Psoas muscle (tissue), 8 donors: ENCODE data around the gene DENND2D. TPM values are rescaled to one million over a fixed set of nuclear protein-coding genes. Genes with fewer than 3 reads are reported as not detected.
A peak's percentile ranks its signal among the peaks of the same experiment; 100 is the strongest.

Experiments
- ATAC-seq, 4 donors: fragments of 200-7000 bp; cut with Tn5 transposase; one replicate each; pipeline ENCODE4 v1.9.1; 2020; ENCODE audit warnings: moderate library complexity in 3 of 4, mild to moderate bottlenecking in 2 of 4
- DNase-seq, 2 donors: peaks; one replicate each; pipeline ENCODE4 v3.0.0-alpha.2; 2020
- H3K27ac ChIP-seq: fragments of 200-600 bp; one replicate; pipeline ENCODE4 v1.8.0; 2022
- H3K27me3 ChIP-seq, 3 donors: fragments of 200-600 bp in 1 of 3; one replicate each; pipeline versions ENCODE4 v1.6.1 to v1.8.0; 2013 to 2022; ENCODE audit warnings: low read length in 2 of 3, mild to moderate bottlenecking in 2 of 3, moderate library complexity in 1 of 3; ENCODE audit not compliant: insufficient read depth in 3 of 3
- H3K36me3 ChIP-seq, 2 donors: fragments of 200-600 bp in 1 of 2; one replicate each; pipeline versions ENCODE4 v1.6.1 to v1.8.0; 2013 to 2022; ENCODE audit warnings: low read depth in 1 of 2, mild to moderate bottlenecking in 1 of 2, moderate library complexity in 1 of 2; ENCODE audit not compliant: insufficient read depth in 1 of 2
- H3K4me1 ChIP-seq: fragments of 200-600 bp; one replicate; pipeline ENCODE4 v1.8.0; 2022
- H3K4me3 ChIP-seq: fragments of 200-600 bp; one replicate; pipeline ENCODE4 v1.8.0; 2022; ENCODE audit warnings: mild to moderate bottlenecking
- H3K9me3 ChIP-seq: fragments of 200-600 bp; one replicate; pipeline ENCODE4 v1.8.0; 2022
- CTCF ChIP-seq: fragments of 200-600 bp; IDR thresholded peaks from one replicate; pipeline ENCODE4 v1.8.0; 2022; ENCODE audit warnings: antibody characterized with exemption
- WGBS, 3 donors: extraction: QIAGEN DNeasy Blood & Tissue Kit; methylation state at CpG; one replicate each; pipeline versions ENCODE4 v1.1.6 to v1.1.7; 2013; 5-methylcytosine and 5-hydroxymethylcytosine counted together
- intact Hi-C, 2 donors: fragments of 100-400 bp; cut with DNase I; formaldehyde crosslinking; loops; one replicate each; pipeline versions ENCODE4 v1.11.0 to v1.14.2; 2022
- polyA plus RNA-seq, 3 donors: library from polyadenylated mRNA; stranded (reverse); fragments of 200-250 nt; gene quantifications; one replicate each; pipeline ENCODE4 v1.2.3, GENCODE V29; 2013
- total RNA-seq, 4 donors: library from RNA; stranded (reverse); fragmentation: NEBNext Ultra II Directional in 2 of 4; extraction: Animal tissue kit (Norgen Biotek cat#: 25700) in 2 of 4; gene quantifications; one replicate each; pipeline versions ENCODE4 v1.2.1 to v1.2.4, GENCODE V29; 2021 to 2023
- donor health status: healthy with polysubstance abuse.
- donor health status: DM: no; HTN: no; CAD: no; lungs with moderate emphysema.
- donor health status: Bipolar disorder and iron deficiency.
- donor health status: healthy.
- donor health status: DM: yes; HTN: yes; CAD: no.
- donor health status: DM: no; HTN: no; CAD: no.
- donor health status: DM: no; HTN: no; CAD: no.
- donor health status: DM: yes; HTN: yes; CAD: no.

DENND2D gene
- total and polyA plus RNA-seq, 7 donors = 0.31 to 2.1 (median 1.2) TPM

DNA sequence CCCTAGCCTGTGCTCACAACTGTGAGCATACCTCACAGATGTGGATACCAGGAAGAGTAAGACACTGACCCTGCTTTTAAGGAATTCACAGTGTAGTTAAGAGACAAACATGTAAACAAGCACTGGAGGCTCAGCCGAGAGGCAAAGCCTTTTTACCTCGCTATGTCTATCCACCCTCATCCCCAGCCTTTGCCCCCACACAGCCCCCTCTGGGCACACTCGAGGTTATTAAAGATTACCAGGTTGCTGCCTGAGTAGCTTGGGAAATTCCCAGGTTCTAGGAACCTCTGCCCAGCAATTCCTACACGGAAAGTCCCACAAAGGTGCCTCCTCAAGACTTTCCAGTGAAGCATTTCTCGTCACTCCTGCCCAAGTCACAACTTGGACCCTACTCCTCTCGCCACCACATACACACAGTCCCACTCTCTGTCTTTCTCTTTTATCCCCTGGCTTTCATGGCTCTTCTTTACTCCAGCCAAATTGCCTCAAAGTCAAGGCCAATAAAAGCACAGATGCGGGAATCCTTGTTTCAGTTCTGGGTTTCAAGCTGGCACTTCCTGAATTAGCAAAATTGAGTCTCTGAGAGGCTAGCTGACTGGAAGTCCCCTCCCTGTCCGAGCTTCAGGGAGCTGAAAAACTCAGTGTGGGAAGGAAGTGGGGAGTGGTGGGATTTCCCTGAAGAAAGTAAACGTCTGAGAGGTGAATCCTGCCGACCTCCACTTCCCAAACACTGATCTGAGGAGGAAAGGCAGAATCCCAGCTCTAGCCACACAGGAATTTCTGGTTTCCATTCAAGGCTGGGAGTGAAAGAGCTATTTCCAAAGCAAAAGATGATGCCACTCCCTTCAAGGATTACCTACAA is 7.6 kb downstream of the DENND2D start:
- intact Hi-C loops = no loop called here
- no peak overlapping the region for H3K4me3 ChIP-seq
- WGBS, 3 donors = 39 to 47% (median 43%) methylated on average over 10 of the region's 10 CpGs
- no peaks in the 10 kb centered on the region for H3K9me3 ChIP-seq
- no peak for DNase-seq
- H3K36me3 ChIP-seq = peaks cover 2 to 12% of the 10 kb centered on the region in 2 donors
- TF ChIP-seq CTCF = no peak
- no peaks in the 10 kb centered on the region for H3K27me3 ChIP-seq
- no peaks in the 10 kb centered on the region for H3K4me1 ChIP-seq
- peak in 1 of 4 donors; percentile 26 for ATAC-seq
- H3K27ac ChIP-seq = no peak overlapping the region

DNA sequence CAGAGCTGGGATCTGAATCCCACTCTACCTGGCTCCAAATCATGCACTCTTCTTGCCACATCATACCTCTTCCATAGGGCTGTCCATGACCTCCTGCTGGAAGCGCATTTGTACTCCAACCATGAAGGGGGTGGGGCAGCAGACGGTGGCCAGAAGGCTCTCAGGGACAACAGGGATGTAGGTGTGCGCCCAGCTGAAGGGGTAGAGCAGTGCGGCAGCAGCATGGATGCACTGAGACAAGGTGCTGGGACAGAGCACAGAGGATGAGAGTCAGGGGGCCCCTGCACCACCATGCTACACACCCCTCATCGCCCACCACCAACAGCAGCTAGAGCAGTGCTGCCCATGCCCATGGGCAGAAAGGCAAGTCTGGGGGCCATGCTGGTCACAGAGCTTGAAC is 8.4 kb downstream of the DENND2D start:
- Histone ChIP-seq H3K36me3 (peaks cover 2 to 20% of the 10 kb centered on the region in 2 donors), H3K27me3 (no peaks in the 10 kb centered on the region), H3K4me3 (no peak overlapping the region), H3K9me3 (no peaks in the 10 kb centered on the region), H3K4me1 (no peaks in the 10 kb centered on the region), H3K27ac (no peak overlapping the region)
- TF ChIP-seq CTCF = no peak
- intact Hi-C loops = no loop called here
- 90 to 97% (median 92%) methylated on average over 5 of the region's 5 CpGs for WGBS, 3 donors
- DNase-seq (no peak), ATAC-seq (no peak)

DNA sequence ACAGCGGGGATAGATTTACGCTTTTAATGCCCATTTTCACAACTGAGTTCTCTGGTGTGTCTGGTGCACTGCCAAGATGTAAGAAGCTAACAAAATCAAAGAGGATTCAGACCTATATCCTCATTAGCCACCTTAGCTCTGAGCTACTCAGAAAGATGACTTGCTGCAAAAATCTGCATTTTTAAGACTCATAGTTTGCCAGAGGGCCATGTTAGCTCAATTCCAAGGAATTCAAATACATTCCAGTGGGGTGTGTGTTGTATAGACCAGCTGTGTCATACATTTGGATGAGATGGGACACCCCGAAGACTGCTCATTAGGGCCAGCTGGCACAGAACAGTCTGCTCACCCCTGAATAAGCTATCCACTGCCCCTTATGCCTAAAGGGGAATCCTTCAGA is 8.9 kb downstream of the DENND2D start:
- 44 to 65% (median 62%) methylated on average over 3 of the region's 3 CpGs for WGBS, 3 donors
- intact Hi-C loops = no loop called here
- Histone ChIP-seq H3K9me3 (no peaks in the 10 kb centered on the region), H3K27ac (no peak overlapping the region), H3K4me1 (no peaks in the 10 kb centered on the region), H3K36me3 (peaks cover 2 to 26% of the 10 kb centered on the region in 2 donors), H3K4me3 (no peak overlapping the region), H3K27me3 (no peaks in the 10 kb centered on the region)
- ATAC-seq = no peak
- no peak for TF ChIP-seq CTCF
- DNase-seq = no peak

GRCh38 chr1:111190931-111191451 is 9.5 kb downstream of the DENND2D start:
- ATAC-seq = peak in 3 of 4 donors; percentile 21 to 55 (median 43)
- H3K4me1 ChIP-seq = no peaks in the 10 kb centered on the region
- intact Hi-C loops = no loop called here
- no peak overlapping the region for H3K4me3 ChIP-seq
- H3K27ac ChIP-seq = no peak overlapping the region
- DNase-seq = peak in 1 of 2 donors; percentile 44
- peaks cover 2 to 31% of the 10 kb centered on the region in 2 donors for H3K36me3 ChIP-seq
- 88 to 95% (median 95%) methylated on average over 2 of the region's 2 CpGs for WGBS, 3 donors
- no peaks in the 10 kb centered on the region for H3K9me3 ChIP-seq
- TF ChIP-seq CTCF = no peak
- no peaks in the 10 kb centered on the region for H3K27me3 ChIP-seq
